HEK293 (cell line): ENCODE results near the gene GRAMD1C.

Experiments used
- CTCF ChIP-seq: fragments of 450-650 bp; formaldehyde crosslinking; IDR thresholded peaks from 2 replicates; pipeline ENCODE4 v1.5.1; 2016; ENCODE audit warnings: missing biosample characterization, missing genetic modification characterization
- INSM2 ChIP-seq: fragments of 450-650 bp; formaldehyde crosslinking; IDR thresholded peaks from 2 replicates; pipeline ENCODE4 v1.5.1; 2016; ENCODE audit warnings: missing biosample characterization, missing genetic modification characterization
- OVOL3 ChIP-seq: fragments of 450-650 bp; formaldehyde crosslinking; IDR thresholded peaks from 2 replicates; pipeline ENCODE4 v1.5.1; 2016; ENCODE audit warnings: missing biosample characterization, missing genetic modification characterization
- SP2 ChIP-seq: fragments of 450-650 bp; formaldehyde crosslinking; IDR thresholded peaks from 2 replicates; pipeline ENCODE4 v1.5.1; 2016; ENCODE audit warnings: missing biosample characterization, missing genetic modification characterization
- YY2 ChIP-seq: fragments of 450-650 bp; formaldehyde crosslinking; IDR thresholded peaks from 2 replicates; pipeline ENCODE4 v1.5.1; 2016; ENCODE audit warnings: missing biosample characterization, missing genetic modification characterization
- ZNF114 ChIP-seq: fragments of 450-650 bp; formaldehyde crosslinking; IDR thresholded peaks from 2 replicates; pipeline ENCODE4 v1.5.0; 2017; ENCODE audit warnings: missing biosample characterization, missing genetic modification characterization
- ZNF16 ChIP-seq: fragments of 450-650 bp; formaldehyde crosslinking; IDR thresholded peaks from 2 replicates; pipeline ENCODE4 v1.5.1; 2016; ENCODE audit warnings: low read depth, missing biosample characterization, missing genetic modification characterization
- ZNF391 ChIP-seq: fragments of 450-650 bp; formaldehyde crosslinking; IDR thresholded peaks from 2 replicates; pipeline ENCODE4 v1.5.1; 2016; ENCODE audit warnings: low read depth, missing biosample characterization, missing genetic modification characterization, borderline replicate concordance
- ZNF548 ChIP-seq: fragments of 450-650 bp; formaldehyde crosslinking; IDR thresholded peaks from 2 replicates; pipeline ENCODE4 v1.5.1; 2016; ENCODE audit warnings: missing biosample characterization, missing genetic modification characterization
- TF ChIP-seq, protein P1 (sequence below): fragments of 450-650 bp; formaldehyde crosslinking; IDR thresholded peaks from 2 replicates; pipeline ENCODE4 v1.5.1; 2016; ENCODE audit warnings: missing biosample characterization, missing genetic modification characterization

DNA sequence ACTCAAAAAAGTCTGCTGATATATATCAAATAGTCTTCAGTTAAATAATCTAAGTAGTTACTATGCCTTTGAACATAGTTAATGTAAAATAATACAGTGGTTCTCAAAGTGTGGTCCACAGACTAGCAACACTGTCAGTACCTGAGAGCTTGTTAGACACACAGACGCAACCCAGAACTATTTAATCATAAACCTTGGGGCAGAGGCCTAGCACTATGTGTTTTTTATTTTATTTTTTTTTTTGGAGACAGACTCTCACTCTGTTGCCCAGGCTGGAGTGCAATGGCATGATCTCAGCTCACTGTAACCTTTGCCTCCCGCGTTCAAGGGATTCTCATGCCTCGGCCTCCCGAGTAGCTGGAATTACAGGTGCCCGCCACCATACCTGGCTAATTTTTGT is 34.7 kb downstream of the GRAMD1C start:
- no peak for TF ChIP-seq OVOL3 (tag by site-specific recombination)
- no peak for TF ChIP-seq CTCF
- no peak for TF ChIP-seq SP2 (tag by site-specific recombination)
- TF ChIP-seq ZNF16 (tag by site-specific recombination), result no peak
- TF ChIP-seq INSM2 (tag by site-specific recombination), result no peak
- no peak for TF ChIP-seq YY2
- TF ChIP-seq, protein P1, sequence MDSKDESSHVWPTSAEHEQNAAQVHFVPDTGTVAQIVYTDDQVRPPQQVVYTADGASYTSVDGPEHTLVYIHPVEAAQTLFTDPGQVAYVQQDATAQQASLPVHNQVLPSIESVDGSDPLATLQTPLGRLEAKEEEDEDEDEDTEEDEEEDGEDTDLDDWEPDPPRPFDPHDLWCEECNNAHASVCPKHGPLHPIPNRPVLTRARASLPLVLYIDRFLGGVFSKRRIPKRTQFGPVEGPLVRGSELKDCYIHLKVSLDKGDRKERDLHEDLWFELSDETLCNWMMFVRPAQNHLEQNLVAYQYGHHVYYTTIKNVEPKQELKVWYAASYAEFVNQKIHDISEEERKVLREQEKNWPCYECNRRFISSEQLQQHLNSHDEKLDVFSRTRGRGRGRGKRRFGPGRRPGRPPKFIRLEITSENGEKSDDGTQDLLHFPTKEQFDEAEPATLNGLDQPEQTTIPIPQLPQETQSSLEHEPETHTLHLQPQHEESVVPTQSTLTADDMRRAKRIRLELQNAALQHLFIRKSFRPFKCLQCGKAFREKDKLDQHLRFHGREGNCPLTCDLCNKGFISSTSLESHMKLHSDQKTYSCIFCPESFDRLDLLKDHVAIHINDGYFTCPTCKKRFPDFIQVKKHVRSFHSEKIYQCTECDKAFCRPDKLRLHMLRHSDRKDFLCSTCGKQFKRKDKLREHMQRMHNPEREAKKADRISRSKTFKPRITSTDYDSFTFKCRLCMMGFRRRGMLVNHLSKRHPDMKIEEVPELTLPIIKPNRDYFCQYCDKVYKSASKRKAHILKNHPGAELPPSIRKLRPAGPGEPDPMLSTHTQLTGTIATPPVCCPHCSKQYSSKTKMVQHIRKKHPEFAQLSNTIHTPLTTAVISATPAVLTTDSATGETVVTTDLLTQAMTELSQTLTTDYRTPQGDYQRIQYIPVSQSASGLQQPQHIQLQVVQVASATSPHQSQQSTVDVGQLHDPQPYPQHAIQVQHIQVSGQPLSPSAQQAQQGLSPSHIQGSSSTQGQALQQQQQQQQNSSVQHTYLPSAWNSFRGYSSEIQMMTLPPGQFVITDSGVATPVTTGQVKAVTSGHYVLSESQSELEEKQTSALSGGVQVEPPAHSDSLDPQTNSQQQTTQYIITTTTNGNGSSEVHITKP (tag by site-specific recombination), result no peak
- no peak for TF ChIP-seq ZNF391 (tag by site-specific recombination)
- TF ChIP-seq ZNF114 (tag by site-specific recombination), result no peak
- TF ChIP-seq ZNF548 (tag by site-specific recombination), result no peak
